Tibial nerve (tissue), 4 donors: ENCODE measurements around the gene S100G. TPM values are rescaled to one million over a fixed set of nuclear protein-coding genes. Genes with fewer than 3 reads are reported as not detected.

Experiments used
- DNase-seq, 2 donors: peaks; one replicate each; pipeline ENCODE4 v3.0.0-alpha.2; 2019; ENCODE audit warnings: low spot score in 2 of 2
- H3K27ac ChIP-seq, 4 donors: fragments of 200-600 bp; sonication (generic) in 3 of 4; one replicate each; pipeline ENCODE4 v1.5.1; 2017 to 2019; ENCODE audit warnings: mild to moderate bottlenecking in 1 of 4
- H3K27me3 ChIP-seq, 2 donors: fragments of 200-600 bp; sonication (generic) in 1 of 2; one replicate each; pipeline versions ENCODE4 v1.5.1 to v1.6.0; 2017 to 2019
- H3K36me3 ChIP-seq, 3 donors: fragments of 200-600 bp; sonication (generic); one replicate each; pipeline ENCODE4 v1.5.1; 2018 to 2019
- H3K4me1 ChIP-seq, 4 donors: fragments of 200-600 bp; sonication (generic) in 3 of 4; one replicate each; pipeline ENCODE4 v1.5.1; 2017 to 2019
- H3K4me3 ChIP-seq, 4 donors: fragments of 200-600 bp; sonication (generic) in 3 of 4; one replicate each; pipeline ENCODE4 v1.5.1; 2017 to 2019; ENCODE audit warnings: mild to moderate bottlenecking in 1 of 4, moderate library complexity in 1 of 4
- H3K9me3 ChIP-seq, 4 donors: fragments of 200-600 bp; sonication (generic) in 3 of 4; one replicate each; pipeline ENCODE4 v1.5.1; 2017 to 2019
- CTCF ChIP-seq, 5 experiments: fragments of 200-600 bp in 3 of 5; fragments of 450-650 bp in 2 of 5; sonication (generic) in 3 of 5; IDR thresholded peaks; one replicate each; pipeline ENCODE4 v1.5.1; 2016 to 2019; ENCODE audit warnings: antibody characterized with exemption in 5 of 5, mild to moderate bottlenecking in 3 of 5, moderate library complexity in 2 of 5
- EP300 ChIP-seq, 2 donors: sonication (generic); formaldehyde crosslinking; IDR thresholded peaks; one replicate each; pipeline ENCODE4 v1.6.1; 2017; ENCODE audit warnings: antibody characterized with exemption in 2 of 2, mild to moderate bottlenecking in 1 of 2
- POLR2A ChIP-seq, 2 donors: fragments of 450-650 bp; IDR thresholded peaks; one replicate each; pipeline ENCODE4 v1.6.1; 2017; ENCODE audit warnings: antibody characterized with exemption in 2 of 2, mild to moderate bottlenecking in 2 of 2, moderate library complexity in 2 of 2
- WGBS, 2 donors: methylation state at CpG; one replicate each; pipeline ENCODE4 v1.1.5; 2018; 5-methylcytosine and 5-hydroxymethylcytosine counted together
- total RNA-seq, 4 donors: library from RNA; depleted of rRNA; stranded (reverse); fragments of >200 nt; gene quantifications; one replicate each; pipeline ENCODE4 v1.1.0, GENCODE V29; 2016

S100G gene
- total RNA-seq, 4 donors from 2014 or later = not detected

GRCh38 chrX:16654093-16654492 is 4.1 kb downstream of the S100G start:
- DNase-seq = no peak
- no peaks in the 10 kb centered on the region for H3K9me3 ChIP-seq
- no peaks in the 10 kb centered on the region for H3K36me3 ChIP-seq
- no peaks in the 10 kb centered on the region for H3K27me3 ChIP-seq
- TF ChIP-seq EP300 (IDR thresholded peaks at IDR 0.05) = no peak
- no peak for TF ChIP-seq POLR2A (IDR thresholded peaks at IDR 0.05)
- TF ChIP-seq CTCF (IDR thresholded peaks at IDR 0.05) = no peak
- H3K4me1 ChIP-seq = no peaks in the 10 kb centered on the region
- 92 to 100% methylated on average over 3 of the region's 3 CpGs for WGBS, 2 donors
- H3K4me3 ChIP-seq = no peak overlapping the region
- no peak overlapping the region for H3K27ac ChIP-seq

GRCh38 chrX:16658284-16658683 is 8.3 kb downstream of the S100G start:
- no peaks in the 10 kb centered on the region for H3K36me3 ChIP-seq
- H3K27me3 ChIP-seq = no peaks in the 10 kb centered on the region
- TF ChIP-seq EP300 (IDR thresholded peaks at IDR 0.05) (no peak), CTCF (IDR thresholded peaks at IDR 0.05) (no peak), POLR2A (IDR thresholded peaks at IDR 0.05) (no peak)
- DNase-seq = no peak
- no peaks in the 10 kb centered on the region for H3K9me3 ChIP-seq
- WGBS, 2 donors = 78 to 82% methylated on average over 2 of the region's 2 CpGs
- H3K4me1 ChIP-seq = no peaks in the 10 kb centered on the region
- H3K4me3 ChIP-seq = no peak overlapping the region
- no peak overlapping the region for H3K27ac ChIP-seq

DNA sequence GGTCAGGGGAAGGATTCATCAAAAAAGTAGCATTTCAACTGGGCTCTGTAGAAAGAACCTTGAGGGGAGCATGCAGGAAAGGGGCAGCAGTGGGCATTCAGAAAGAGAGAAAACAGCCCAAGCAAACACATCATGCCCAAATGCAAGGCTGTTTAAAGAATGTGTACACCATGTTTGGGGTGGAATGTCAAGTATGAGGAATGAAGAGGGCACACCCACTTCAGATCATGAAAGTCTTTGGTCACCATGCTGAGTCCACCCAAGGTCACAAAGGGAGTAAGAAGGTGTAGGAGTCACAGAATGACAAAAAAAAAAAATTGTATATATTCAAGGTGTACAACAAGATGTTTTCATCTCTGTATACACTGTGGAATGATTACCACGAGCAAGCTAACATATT is 9.4 kb downstream of the S100G start:
- Histone ChIP-seq H3K9me3 (no peaks in the 10 kb centered on the region), H3K27me3 (no peaks in the 10 kb centered on the region), H3K4me1 (no peaks in the 10 kb centered on the region), H3K27ac (no peak overlapping the region), H3K4me3 (no peak overlapping the region), H3K36me3 (no peaks in the 10 kb centered on the region)
- DNase-seq = no peak
- no peak for TF ChIP-seq POLR2A (IDR thresholded peaks at IDR 0.05)
- TF ChIP-seq EP300 (IDR thresholded peaks at IDR 0.05) = no peak
- WGBS, 2 donors = 93 to 100% methylated on average over 1 of the region's 1 CpG

DNA sequence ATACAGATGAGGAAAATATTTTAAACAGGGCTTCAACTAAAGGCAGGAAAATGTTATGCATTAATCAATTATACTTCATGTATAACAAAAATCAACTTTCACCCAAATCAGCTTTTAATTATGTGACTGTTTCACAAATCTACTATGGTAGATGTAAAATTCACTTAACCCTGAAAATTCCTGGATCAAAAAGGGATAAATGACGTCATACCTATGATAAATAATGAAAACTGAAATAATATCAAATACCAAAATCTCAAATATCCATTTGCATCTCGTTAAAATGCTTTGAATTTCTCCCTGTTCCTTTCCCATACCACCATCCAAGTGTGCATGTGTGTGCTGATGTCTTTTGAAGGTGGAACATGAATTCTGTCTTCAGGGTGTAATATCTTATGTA is 11.5 kb downstream of the S100G start:
- WGBS, 2 donors = 72 to 80% methylated on average over 2 of the region's 2 CpGs
- H3K4me3 ChIP-seq = no peak overlapping the region
- H3K36me3 ChIP-seq = peaks cover 0 to 8% (median 0%) of the 10 kb centered on the region in 3 donors
- no peak for DNase-seq
- no peaks in the 10 kb centered on the region for H3K9me3 ChIP-seq
- no peak overlapping the region for H3K27ac ChIP-seq
- TF ChIP-seq EP300 (IDR thresholded peaks at IDR 0.05) (no peak), CTCF (IDR thresholded peaks at IDR 0.05) (no peak), POLR2A (IDR thresholded peaks at IDR 0.05) (no peak)
- no peaks in the 10 kb centered on the region for H3K4me1 ChIP-seq
- H3K27me3 ChIP-seq = peaks cover 0 to 4% of the 10 kb centered on the region in 2 donors

DNA sequence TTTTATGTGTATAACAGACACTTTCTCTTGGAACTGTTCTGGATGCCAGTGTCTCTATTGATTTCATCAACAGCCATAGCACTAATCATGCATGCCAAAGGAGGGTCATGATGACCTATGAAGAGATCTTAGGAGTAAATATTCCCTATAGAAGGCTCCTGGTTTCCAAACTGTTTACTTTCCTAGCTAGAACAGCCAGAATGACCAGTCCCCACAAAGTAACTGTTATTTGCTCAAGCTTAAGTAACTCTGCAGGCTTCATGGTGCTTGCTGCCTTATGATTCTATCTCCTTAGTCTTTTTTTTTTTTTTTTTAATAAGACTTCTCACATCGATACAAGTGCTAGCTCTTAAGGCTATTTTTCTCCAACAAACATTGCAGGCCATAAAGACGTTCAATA is 12.4 kb downstream of the S100G start:
- 55 to 57% methylated on average over 2 of the region's 2 CpGs for WGBS, 2 donors
- TF ChIP-seq CTCF (IDR thresholded peaks at IDR 0.05) = no peak
- TF ChIP-seq EP300 (IDR thresholded peaks at IDR 0.05) = no peak
- TF ChIP-seq POLR2A (IDR thresholded peaks at IDR 0.05) = no peak
- Histone ChIP-seq H3K36me3 (peaks cover 0 to 12% (median 0%) of the 10 kb centered on the region in 3 donors), H3K4me3 (no peak overlapping the region), H3K4me1 (no peaks in the 10 kb centered on the region), H3K9me3 (no peaks in the 10 kb centered on the region), H3K27ac (no peak overlapping the region), H3K27me3 (peaks cover 0 to 7% of the 10 kb centered on the region in 2 donors)
- no peak for DNase-seq

- DNase-seq = no peak
- no peak for TF ChIP-seq EP300 (IDR thresholded peaks at IDR 0.05)
- 87 to 88% methylated on average over 4 to 5 of the region's 5 CpGs for WGBS, 2 donors
- H3K27ac ChIP-seq = no peak overlapping the region
- no peaks in the 10 kb centered on the region for H3K9me3 ChIP-seq
- peaks cover 0 to 12% (median 0%) of the 10 kb centered on the region in 3 donors for H3K36me3 ChIP-seq
- H3K27me3 ChIP-seq = peaks cover 0 to 17% of the 10 kb centered on the region in 2 donors
- H3K4me3 ChIP-seq = no peak overlapping the region
- H3K4me1 ChIP-seq = no peaks in the 10 kb centered on the region
Measured at GRCh38 chrX:16664074-16664473, 14.1 kb downstream of the S100G start.
